ENCODE measurements around the gene NT5DC4. TPM values are rescaled to one million over a fixed set of nuclear protein-coding genes. Genes with fewer than 3 reads are reported as not detected.

Gene NT5DC4
- total RNA-seq, 1 donor from 2014 or later = not detected

DNA sequence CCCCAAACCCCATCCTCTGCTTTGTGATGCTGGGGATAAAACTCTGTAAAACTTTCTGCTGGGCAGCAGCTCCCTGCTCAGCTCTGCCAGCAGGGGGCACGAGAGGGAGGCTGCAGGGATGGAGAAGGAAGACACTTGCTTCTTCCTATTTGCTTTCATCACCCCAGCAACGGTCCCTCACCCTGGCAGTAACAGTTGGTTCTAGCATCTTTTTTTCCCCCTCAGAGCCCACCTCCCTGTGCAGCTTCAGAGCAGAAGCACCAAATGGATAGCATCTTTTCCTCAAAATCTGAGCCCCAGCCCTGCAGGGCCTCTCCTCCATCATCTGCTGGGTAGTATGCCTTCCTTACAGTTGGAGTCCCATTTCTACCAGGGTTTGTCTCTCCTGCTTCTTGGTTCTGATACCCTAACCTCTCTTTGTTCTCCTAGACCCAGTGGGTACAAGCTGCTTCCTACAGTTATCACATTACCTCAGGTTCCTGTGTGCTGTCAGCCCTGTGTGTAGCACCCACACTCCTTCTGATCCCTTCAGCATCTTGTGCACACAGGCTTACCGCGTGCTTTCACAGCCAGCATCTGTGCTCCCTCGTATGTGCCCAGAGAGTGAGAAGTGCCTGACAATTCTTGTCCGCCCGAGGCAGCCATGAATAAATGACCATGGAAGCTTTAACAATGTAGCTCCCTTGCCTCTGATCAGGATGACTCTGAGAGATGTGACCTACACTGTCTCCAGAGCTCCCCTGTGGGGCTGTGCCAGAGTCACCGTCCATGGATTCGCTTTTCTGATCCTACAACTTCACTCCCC is 29.1 kb downstream of the NT5DC4 start:
- Mint-ChIP-seq H3K9me3 (ENCODE audit: unreplicated experiment) (no peaks in the 10 kb centered on the region), H3K4me1 (ENCODE audit: low read depth, unreplicated experiment) (peaks cover 2% of the 10 kb centered on the region), H3K27me3 (ENCODE audit: low read depth, unreplicated experiment) (no peaks in the 10 kb centered on the region), H3K27ac (ENCODE audit: unreplicated experiment) (peak overlapping the region; percentile 10), H3K4me3 (ENCODE audit: unreplicated experiment) (no peak overlapping the region), H3K36me3 (ENCODE audit: low read depth, unreplicated experiment) (no peaks in the 10 kb centered on the region)
- H2AFZ ChIP-seq (ENCODE audit: low read depth, low read length) = no peak overlapping the region
- H3K4me1 ChIP-seq (ENCODE audit: insufficient read depth, low read length) = peaks cover 7% of the 10 kb centered on the region
- peak overlapping the region; percentile 34 for H3K9ac ChIP-seq (ENCODE audit: low read length)
- peak; percentile 49 for DNase-seq (ENCODE audit: low read depth)
- H3K27me3 ChIP-seq (ENCODE audit: insufficient read depth, low read length) = no peaks in the 10 kb centered on the region
- no peak for FAIRE-seq
- peaks cover 8% of the 10 kb centered on the region for H3K36me3 ChIP-seq (ENCODE audit: insufficient read depth, low read length)
- H3K4me2 ChIP-seq (ENCODE audit: low read length) = peak overlapping the region; percentile 31
- H3K27ac ChIP-seq (ENCODE audit: low read depth, low read length) = peak overlapping the region; percentile 24
- TF ChIP-seq, protein P1, sequence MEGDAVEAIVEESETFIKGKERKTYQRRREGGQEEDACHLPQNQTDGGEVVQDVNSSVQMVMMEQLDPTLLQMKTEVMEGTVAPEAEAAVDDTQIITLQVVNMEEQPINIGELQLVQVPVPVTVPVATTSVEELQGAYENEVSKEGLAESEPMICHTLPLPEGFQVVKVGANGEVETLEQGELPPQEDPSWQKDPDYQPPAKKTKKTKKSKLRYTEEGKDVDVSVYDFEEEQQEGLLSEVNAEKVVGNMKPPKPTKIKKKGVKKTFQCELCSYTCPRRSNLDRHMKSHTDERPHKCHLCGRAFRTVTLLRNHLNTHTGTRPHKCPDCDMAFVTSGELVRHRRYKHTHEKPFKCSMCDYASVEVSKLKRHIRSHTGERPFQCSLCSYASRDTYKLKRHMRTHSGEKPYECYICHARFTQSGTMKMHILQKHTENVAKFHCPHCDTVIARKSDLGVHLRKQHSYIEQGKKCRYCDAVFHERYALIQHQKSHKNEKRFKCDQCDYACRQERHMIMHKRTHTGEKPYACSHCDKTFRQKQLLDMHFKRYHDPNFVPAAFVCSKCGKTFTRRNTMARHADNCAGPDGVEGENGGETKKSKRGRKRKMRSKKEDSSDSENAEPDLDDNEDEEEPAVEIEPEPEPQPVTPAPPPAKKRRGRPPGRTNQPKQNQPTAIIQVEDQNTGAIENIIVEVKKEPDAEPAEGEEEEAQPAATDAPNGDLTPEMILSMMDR (IDR thresholded peaks at IDR 0.05; ENCODE audit: insufficient read depth, low read depth, low read length) = peak; percentile 92
- no peak for TF ChIP-seq EZH2 (IDR thresholded peaks at IDR 0.05; ENCODE audit: insufficient read depth, low read length)
- H3K9me3 ChIP-seq (ENCODE audit: insufficient read depth, low read depth, low read length) = no peaks in the 10 kb centered on the region
- H3K4me3 ChIP-seq (ENCODE audit: insufficient read depth, low read depth, low read length) = no peak overlapping the region
- no peaks in the 10 kb centered on the region for H4K20me1 ChIP-seq (ENCODE audit: insufficient read depth, low read length)
- H3K79me2 ChIP-seq (ENCODE audit: insufficient read depth, low read length) = peaks cover 61% of the 10 kb centered on the region

DNA sequence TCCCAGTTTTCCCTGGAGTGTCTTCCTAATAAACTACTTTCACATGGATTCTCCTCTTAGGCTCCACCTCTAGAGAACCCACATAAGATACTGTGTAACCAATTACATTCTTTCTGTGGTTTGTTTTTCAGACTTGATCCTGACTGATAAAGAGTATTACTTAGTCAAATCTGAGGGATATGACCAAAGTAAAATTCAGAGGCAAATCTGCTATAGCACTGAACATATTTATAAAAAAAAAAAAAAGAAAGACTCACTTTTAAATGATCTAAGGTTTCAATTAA is 29.7 kb downstream of the NT5DC4 start:
- Histone ChIP-seq H3K9ac (ENCODE audit: low read length) (peak overlapping the region; percentile 34), H3K79me2 (ENCODE audit: insufficient read depth, low read length) (peaks cover 65% of the 10 kb centered on the region), H2AFZ (ENCODE audit: low read depth, low read length) (no peak overlapping the region), H3K9me3 (ENCODE audit: insufficient read depth, low read depth, low read length) (no peaks in the 10 kb centered on the region), H3K27me3 (ENCODE audit: insufficient read depth, low read length) (no peaks in the 10 kb centered on the region), H3K36me3 (ENCODE audit: insufficient read depth, low read length) (peaks cover 11% of the 10 kb centered on the region), H4K20me1 (ENCODE audit: insufficient read depth, low read length) (no peaks in the 10 kb centered on the region), H3K4me1 (ENCODE audit: insufficient read depth, low read length) (peaks cover 7% of the 10 kb centered on the region), H3K4me3 (ENCODE audit: insufficient read depth, low read depth, low read length) (no peak overlapping the region), H3K27ac (ENCODE audit: low read depth, low read length) (no peak overlapping the region), H3K4me2 (ENCODE audit: low read length) (peak overlapping the region; percentile 31)
- DNase-seq (ENCODE audit: low read depth) (peak; percentile 47), FAIRE-seq (no peak)
- Mint-ChIP-seq H3K27me3 (ENCODE audit: low read depth, unreplicated experiment) (no peaks in the 10 kb centered on the region), H3K4me1 (ENCODE audit: low read depth, unreplicated experiment) (peaks cover 2% of the 10 kb centered on the region), H3K36me3 (ENCODE audit: low read depth, unreplicated experiment) (no peaks in the 10 kb centered on the region), H3K9me3 (ENCODE audit: unreplicated experiment) (no peaks in the 10 kb centered on the region), H3K4me3 (ENCODE audit: unreplicated experiment) (no peak overlapping the region), H3K27ac (ENCODE audit: unreplicated experiment) (no peak overlapping the region)
- no peak for TF ChIP-seq EZH2 (IDR thresholded peaks at IDR 0.05; ENCODE audit: insufficient read depth, low read length)
- TF ChIP-seq, protein P1 (IDR thresholded peaks at IDR 0.05; ENCODE audit: insufficient read depth, low read depth, low read length) = no peak

All from astrocyte (in vitro differentiated cells and primary cell).